HFF-Myc (cell line): ENCODE results near the gene ZMIZ1.
A peak's percentile ranks its signal among the peaks of the same experiment; 100 is the strongest.

Experiments
- DNase-seq: peaks from one replicate; pipeline ENCODE4 v3.0.0-alpha.2; 2011; ENCODE audit warnings: low read depth; ENCODE audit errors: extremely low read depth
- H3K4me3 ChIP-seq: replicated peaks from 2 replicates; pipeline ENCODE4 v1.5.1; 2011; ENCODE audit warnings: low read depth, mild to moderate bottlenecking, control low read depth, low read length
- CTCF ChIP-seq: IDR thresholded peaks from 2 replicates; pipeline ENCODE4 v1.5.1; 2012; ENCODE audit warnings: mild to moderate bottlenecking, low read depth, low read length, control low read depth; ENCODE audit errors: missing control alignments

ZMIZ1 gene

DNA sequence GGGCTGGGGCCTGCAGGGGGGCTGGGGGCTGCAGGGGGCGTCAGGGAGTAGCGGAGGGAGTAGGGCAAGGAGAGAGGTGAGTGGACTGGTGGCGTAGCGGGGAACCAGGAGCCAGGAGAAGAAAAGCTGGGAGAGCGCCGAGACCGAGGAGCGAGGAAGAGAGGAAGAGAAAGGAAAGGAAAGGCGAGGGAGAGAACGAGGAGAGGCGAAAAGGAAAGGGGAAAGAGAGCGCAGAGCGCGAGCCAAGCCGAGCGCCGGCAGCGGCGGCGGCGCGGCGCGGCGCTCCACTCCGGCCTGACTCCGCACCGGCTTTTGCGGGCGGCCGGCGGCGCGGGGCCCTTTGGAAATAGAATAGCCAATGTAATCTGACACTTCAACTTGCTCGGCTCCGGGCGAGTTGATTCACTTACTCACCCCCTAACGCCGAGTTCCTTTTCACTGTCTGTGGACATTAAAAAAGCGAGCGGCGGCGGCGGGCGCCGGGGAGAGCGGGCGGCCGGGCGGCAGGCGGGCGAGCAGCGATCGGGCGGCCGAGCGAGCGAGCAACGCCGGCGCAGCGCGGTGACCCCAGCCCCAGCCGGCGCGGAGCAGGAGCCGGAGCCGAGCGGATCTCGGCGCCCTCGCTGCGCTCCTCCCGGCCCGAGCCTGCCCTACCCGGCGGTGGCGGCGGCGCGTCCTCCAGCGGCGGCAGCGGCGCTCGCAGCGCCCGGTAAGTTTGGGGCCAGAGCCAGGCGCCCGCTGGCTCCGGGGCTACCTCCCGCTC is at the start of gene ZMIZ1:
Gene ZMIZ1, plus strand, starts transcription at position 405 of the 763 bp plus-strand sequence. CDS start 132,667 bp downstream, outside the sequence.
- peak; percentile 71 for DNase-seq
- peak within 1 kb of the TSS; percentile 73 for H3K4me3 ChIP-seq
- no peak for TF ChIP-seq CTCF

- DNase-seq: no peak
- no peak for TF ChIP-seq CTCF
- no peak overlapping the region for H3K4me3 ChIP-seq
Measured at GRCh38 chr10:79019441-79020014, 49.2 kb upstream of the ZMIZ1 start.

DNA sequence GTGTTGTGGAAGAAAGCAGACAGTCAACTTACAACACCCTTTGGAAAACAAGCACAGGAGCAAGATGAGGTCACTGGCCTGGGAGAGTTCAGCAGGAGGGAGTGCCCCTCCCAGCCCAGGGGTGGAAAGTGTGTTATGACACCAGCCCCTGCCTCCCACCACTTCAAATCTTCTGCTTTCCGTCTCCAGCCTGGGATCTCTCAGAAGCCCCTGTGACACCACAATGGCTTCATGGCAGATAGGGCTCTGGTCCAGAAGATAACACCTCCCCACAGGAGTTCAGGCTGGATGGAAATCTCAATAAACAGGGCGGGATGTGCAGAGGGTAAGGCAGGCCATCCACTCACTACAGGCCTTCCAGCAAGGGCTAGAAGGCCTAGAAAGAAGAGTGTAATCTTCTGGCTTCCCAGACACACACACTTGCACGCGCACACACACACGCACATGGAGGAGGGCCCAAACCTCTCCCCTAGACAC is 48.7 kb upstream of the ZMIZ1 start:
- H3K4me3 ChIP-seq: no peak overlapping the region
- TF ChIP-seq CTCF: no peak
- DNase-seq: no peak

- H3K4me3 ChIP-seq: no peak overlapping the region
- no peak for TF ChIP-seq CTCF
- no peak for DNase-seq
Measured at GRCh38 chr10:79020605-79021004, 48.2 kb upstream of the ZMIZ1 start.

DNA sequence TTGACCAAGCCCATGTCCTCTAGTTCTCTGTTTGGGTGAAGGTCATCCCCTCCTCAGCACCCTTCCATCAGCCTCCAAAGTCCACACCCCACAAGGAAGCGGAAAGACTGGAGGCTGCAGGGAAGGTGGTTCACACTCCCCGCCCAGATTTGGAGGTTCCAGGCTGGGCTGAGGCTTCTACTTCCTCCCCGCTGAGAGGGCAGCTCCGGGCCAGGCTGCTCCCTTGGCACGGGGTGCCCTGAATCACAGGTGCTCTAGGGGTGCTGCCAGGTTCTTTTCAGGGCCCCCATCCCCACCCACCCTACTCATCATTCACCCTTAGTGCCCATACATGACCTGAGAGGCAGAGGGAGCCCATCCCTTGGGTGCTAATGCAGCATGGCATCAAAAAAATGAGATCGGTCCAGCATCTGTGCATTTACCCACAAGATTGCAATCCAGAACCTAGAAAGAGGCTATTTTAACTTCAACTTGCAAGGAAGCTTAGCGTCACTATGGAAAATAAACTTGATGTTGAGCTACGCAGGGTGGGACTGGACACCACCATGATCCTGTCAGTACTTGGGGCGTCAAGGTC is 47.3 kb upstream of the ZMIZ1 start:
- TF ChIP-seq CTCF: no peak
- H3K4me3 ChIP-seq: no peak overlapping the region
- DNase-seq: no peak

DNA sequence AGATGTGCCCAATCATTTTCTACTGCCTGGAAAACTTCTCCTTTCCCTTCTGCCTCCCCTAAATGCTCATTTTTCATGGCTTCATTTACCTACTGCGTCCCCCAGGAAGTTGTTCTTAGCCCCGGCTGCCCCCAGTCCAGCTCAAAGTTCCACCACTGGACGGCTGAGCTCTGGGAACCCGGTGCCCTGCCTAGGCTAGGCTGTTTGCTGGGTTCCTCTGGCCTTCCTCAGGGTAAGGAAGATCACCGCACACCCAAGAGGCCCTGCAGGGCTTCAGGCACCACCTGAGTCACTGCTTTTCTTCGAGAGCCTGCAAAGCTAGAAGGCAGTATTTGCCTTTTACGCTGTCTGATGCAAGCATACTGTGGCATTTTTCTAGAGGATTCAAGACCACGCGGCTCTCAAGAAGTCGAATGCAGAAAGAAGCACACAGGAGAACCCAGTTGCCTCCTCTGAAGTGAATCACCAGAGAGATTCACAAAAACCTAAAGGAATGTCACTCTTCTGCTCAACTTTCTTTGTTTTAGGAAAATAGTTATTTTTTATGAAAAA is 46.7 kb upstream of the ZMIZ1 start:
- no peak overlapping the region for H3K4me3 ChIP-seq
- DNase-seq: no peak
- TF ChIP-seq CTCF: no peak
